ENCODE measurements around the gene BEND6. TPM values are rescaled to one million over a fixed set of nuclear protein-coding genes. Genes with fewer than 3 reads are reported as not detected.

The BEND6 gene
- total RNA-seq, 1 experiment from 2014 or later: 8.0 TPM

- POLR2A ChIA-PET: no interaction called here
Observed at GRCh38 chr6:57064809-57065208, 109.9 kb downstream of the BEND6 start.

GRCh38 chr6:57068061-57068460 is 113.2 kb downstream of the BEND6 start:
- TF ChIP-seq REST (IDR thresholded peaks at IDR 0.05; ENCODE audit: insufficient read depth in 1 of 2, low read depth in 2 of 2, low read length in 1 of 2) (no peak), CTCF (IDR thresholded peaks at IDR 0.05) (no peak), POLR2AphosphoS5 (IDR thresholded peaks at IDR 0.05; ENCODE audit: low read depth, low read length) (no peak), TCF7L2 (IDR thresholded peaks at IDR 0.05; ENCODE audit: low read depth, low read length) (no peak), SIN3A (IDR thresholded peaks at IDR 0.05; ENCODE audit: borderline replicate concordance, insufficient read depth, low read depth, low read length) (no peak)
- POLR2A ChIA-PET: no interaction called here
- in situ Hi-C loops (cut with HindIII; ENCODE audit: low pct_unique_long_range_greater_than_20kb, low sequenced_read_pairs): no loop called here
- Histone ChIP-seq H3K27ac (ENCODE audit: low read length) (no peak overlapping the region), H3K36me3 (ENCODE audit: control insufficient read depth, insufficient read depth, low read length) (no peaks in the 10 kb centered on the region), H3K27me3 (ENCODE audit: control insufficient read depth, insufficient read depth, low read length) (no peaks in the 10 kb centered on the region), H3K9me3 (ENCODE audit: control insufficient read depth, insufficient read depth, low read depth, low read length) (no peaks in the 10 kb centered on the region), H3K4me1 (ENCODE audit: control insufficient read depth, insufficient read depth, low read length) (no peaks in the 10 kb centered on the region), H3K4me3 (ENCODE audit: low read depth in 2 of 2, low read length in 2 of 2) (no peak overlapping the region)
- CTCF ChIA-PET: no interaction called here
- DNase-seq (ENCODE audit: low read depth, low spot score) (no peak), ATAC-seq (no peak)
- no TSS peak for BruUV-seq (replicated peaks)
- intact Hi-C loops (cut with micrococcal nuclease; ENCODE audit: unreplicated experiment): no loop called here

More at GRCh38 chr6:57064809-57065208, 109.9 kb downstream of the BEND6 start:
- in situ Hi-C loops (cut with HindIII; ENCODE audit: low pct_unique_long_range_greater_than_20kb, low sequenced_read_pairs) (no loop called here), intact Hi-C loops (cut with micrococcal nuclease; ENCODE audit: unreplicated experiment) (no loop called here)
- Histone ChIP-seq H3K9me3 (ENCODE audit: control insufficient read depth, insufficient read depth, low read depth, low read length) (no peaks in the 10 kb centered on the region), H3K36me3 (ENCODE audit: control insufficient read depth, insufficient read depth, low read length) (no peaks in the 10 kb centered on the region), H3K27ac (ENCODE audit: low read length) (no peak overlapping the region), H3K4me1 (ENCODE audit: control insufficient read depth, insufficient read depth, low read length) (no peaks in the 10 kb centered on the region), H3K27me3 (ENCODE audit: control insufficient read depth, insufficient read depth, low read length) (no peaks in the 10 kb centered on the region), H3K4me3 (ENCODE audit: low read depth in 2 of 2, low read length in 2 of 2) (no peak overlapping the region)
- ATAC-seq (no peak), DNase-seq (ENCODE audit: low read depth, low spot score) (no peak)
- no TSS peak for BruUV-seq (replicated peaks)
- TF ChIP-seq POLR2AphosphoS5 (IDR thresholded peaks at IDR 0.05; ENCODE audit: low read depth, low read length): no peak
- TF ChIP-seq TCF7L2 (IDR thresholded peaks at IDR 0.05; ENCODE audit: low read depth, low read length): no peak
- TF ChIP-seq REST (IDR thresholded peaks at IDR 0.05; ENCODE audit: insufficient read depth in 1 of 2, low read depth in 2 of 2, low read length in 1 of 2): no peak
- CTCF ChIA-PET: no interaction called here
